Measurements from ENCODE around the gene IDH3A. TPM values are rescaled to one million over a fixed set of nuclear protein-coding genes. Genes with fewer than 3 reads are reported as not detected.

The IDH3A gene
- total RNA-seq, 2 experiments from 2014 or later, result 106 to 110 TPM

DNA sequence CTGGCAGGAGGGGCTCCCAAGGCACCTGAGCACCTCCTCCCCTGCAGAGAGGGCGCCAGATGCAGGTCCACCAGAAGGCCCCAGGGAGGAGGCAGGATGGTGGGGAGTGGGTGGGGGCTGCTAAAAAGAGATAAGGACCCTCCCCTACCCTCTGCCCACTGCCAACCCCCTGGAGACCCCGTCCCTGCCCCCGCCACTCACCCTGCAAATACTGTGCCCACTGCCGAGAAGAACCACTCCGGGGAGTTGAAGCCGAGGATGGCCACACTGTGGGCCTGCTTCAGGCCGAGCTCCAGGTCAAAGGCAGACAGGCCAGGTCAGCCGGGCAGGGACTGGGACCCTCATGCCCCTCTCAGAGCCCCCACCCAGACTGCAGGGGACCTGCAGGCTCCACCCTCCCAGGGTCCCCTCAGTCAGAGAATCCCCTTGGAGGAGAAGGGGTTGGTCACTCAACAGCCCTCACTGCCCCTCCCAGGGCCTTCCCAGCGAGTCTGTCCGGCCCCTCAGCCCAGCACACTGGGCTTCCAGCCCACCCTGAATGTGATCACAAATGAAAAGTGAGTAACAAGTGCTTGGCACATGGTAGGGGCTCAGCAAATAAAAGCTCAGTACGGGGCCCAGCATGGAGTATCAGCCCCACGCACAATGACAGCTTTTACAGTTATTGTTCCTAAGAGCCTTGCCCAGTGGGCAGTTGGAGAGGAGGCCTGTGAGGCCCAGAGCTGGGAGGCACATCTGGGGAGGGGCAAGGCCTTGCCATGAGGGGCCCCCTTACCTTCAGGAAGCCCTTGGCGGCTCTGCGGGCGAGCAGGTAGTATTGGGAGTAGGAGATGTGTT lies 44.8 kb downstream of the IDH3A start:
- TF ChIP-seq, protein P1, sequence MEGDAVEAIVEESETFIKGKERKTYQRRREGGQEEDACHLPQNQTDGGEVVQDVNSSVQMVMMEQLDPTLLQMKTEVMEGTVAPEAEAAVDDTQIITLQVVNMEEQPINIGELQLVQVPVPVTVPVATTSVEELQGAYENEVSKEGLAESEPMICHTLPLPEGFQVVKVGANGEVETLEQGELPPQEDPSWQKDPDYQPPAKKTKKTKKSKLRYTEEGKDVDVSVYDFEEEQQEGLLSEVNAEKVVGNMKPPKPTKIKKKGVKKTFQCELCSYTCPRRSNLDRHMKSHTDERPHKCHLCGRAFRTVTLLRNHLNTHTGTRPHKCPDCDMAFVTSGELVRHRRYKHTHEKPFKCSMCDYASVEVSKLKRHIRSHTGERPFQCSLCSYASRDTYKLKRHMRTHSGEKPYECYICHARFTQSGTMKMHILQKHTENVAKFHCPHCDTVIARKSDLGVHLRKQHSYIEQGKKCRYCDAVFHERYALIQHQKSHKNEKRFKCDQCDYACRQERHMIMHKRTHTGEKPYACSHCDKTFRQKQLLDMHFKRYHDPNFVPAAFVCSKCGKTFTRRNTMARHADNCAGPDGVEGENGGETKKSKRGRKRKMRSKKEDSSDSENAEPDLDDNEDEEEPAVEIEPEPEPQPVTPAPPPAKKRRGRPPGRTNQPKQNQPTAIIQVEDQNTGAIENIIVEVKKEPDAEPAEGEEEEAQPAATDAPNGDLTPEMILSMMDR (IDR thresholded peaks at IDR 0.05), result no peak
- peaks cover 2% of the 10 kb centered on the region for H3K9me3 Mint-ChIP-seq
- H3K4me1 Mint-ChIP-seq (ENCODE audit: low read depth), result no peaks in the 10 kb centered on the region
- ATAC-seq (no peak), DNase-seq (no peak)
- no peak overlapping the region for H3K27ac Mint-ChIP-seq
- no peak overlapping the region for H3K4me3 Mint-ChIP-seq
- H3K27me3 Mint-ChIP-seq, result no peaks in the 10 kb centered on the region
- no peaks in the 10 kb centered on the region for H3K36me3 Mint-ChIP-seq (ENCODE audit: low read depth)
- ChIA-PET CTCF (interaction anchor here (0.6 to 6.6 kb wide), 9 partner anchors 9 to 228 kb away, joined by 3 to 102 read pairs (median 28); partner anchors contain the start of gene CIB2), POLR2A (interaction anchor here (1.4 kb wide), 1 partner anchor 64 kb away, joined by 3 read pairs; no protein-coding TSS in a partner anchor)
- intact Hi-C loops (cut with micrococcal nuclease), result loop anchor here (5.0 kb wide), 1 partner anchor 227 kb away; no protein-coding TSS in a partner anchor

DNA sequence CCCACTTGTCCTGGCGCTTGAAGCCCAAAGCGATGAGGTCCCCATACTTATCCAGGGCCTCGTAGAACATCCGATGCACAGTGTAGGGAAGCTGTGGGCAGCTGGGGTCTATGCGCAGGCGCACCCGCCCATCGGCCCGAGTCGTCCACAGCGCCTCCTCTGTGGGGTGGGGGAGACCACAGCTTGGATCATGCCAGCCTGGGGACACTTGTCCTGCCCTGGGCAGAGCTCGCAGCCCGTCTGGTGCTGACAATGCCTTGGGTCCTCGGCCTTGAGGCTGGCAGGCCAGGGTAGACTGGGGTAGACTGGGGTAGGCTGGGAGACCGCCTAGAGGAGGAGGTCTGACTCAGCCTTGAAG lies 45.4 kb downstream of the IDH3A start:
- Mint-ChIP-seq H3K4me1 (ENCODE audit: low read depth) (no peaks in the 10 kb centered on the region), H3K9me3 (peaks cover 2% of the 10 kb centered on the region), H3K4me3 (no peak overlapping the region), H3K27me3 (no peaks in the 10 kb centered on the region), H3K27ac (no peak overlapping the region), H3K36me3 (ENCODE audit: low read depth) (no peaks in the 10 kb centered on the region)
- ChIA-PET CTCF (interaction anchor here (1.0 to 6.6 kb wide), 20 partner anchors 10 to 235 kb away, joined by 3 to 102 read pairs (median 14); partner anchors contain the start of genes CIB2 and IDH3A), POLR2A (interaction anchor here (1.1 to 1.4 kb wide), 2 partner anchors 64 to 91 kb away, joined by 3 read pairs; no protein-coding TSS in a partner anchor)
- no peak for ATAC-seq
- intact Hi-C loops (cut with micrococcal nuclease), result loop anchor here (5.0 kb wide), 1 partner anchor 227 kb away; no protein-coding TSS in a partner anchor
- DNase-seq, result no peak
- TF ChIP-seq, protein P1 (IDR thresholded peaks at IDR 0.05), result no peak

DNA sequence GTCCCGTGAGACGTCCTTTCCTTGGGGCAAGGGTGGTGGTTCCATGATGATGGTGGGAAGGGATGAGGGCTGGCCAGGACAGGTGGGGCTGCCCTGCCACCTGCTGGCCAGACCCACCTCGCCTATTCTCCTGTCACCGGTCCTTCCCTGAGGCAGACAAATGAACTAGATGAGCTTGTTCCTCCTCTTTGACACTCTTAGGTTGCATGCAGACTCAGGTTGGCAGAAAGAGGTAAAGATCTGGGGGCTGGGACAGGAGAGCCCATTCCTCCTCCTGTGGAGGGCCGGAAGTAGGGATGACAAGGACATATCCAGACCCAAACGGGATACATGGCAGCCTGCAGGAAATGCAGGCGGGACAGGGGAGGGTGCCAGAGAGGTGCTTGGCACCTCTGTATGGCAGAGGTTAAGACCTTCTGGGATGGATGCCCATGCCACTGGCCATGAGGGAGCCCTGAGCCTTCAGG lies 46.6 kb downstream of the IDH3A start:
- peak; percentile 94 for ATAC-seq
- no peaks in the 10 kb centered on the region for H3K36me3 Mint-ChIP-seq (ENCODE audit: low read depth)
- intact Hi-C loops (cut with micrococcal nuclease), result loop anchor here (1.0 kb wide), 1 partner anchor 82 kb away; no protein-coding TSS in a partner anchor
- POLR2A ChIA-PET, result interaction anchor here (0.7 to 1.4 kb wide), 4 partner anchors 32 to 93 kb away, joined by 3 to 4 read pairs (median 3); no protein-coding TSS in a partner anchor
- H3K27ac Mint-ChIP-seq, result no peak overlapping the region
- TF ChIP-seq, protein P1 (IDR thresholded peaks at IDR 0.05), result peak; percentile 89
- H3K4me3 Mint-ChIP-seq, result no peak overlapping the region
- peak; percentile 52 for DNase-seq
- CTCF ChIA-PET, result interaction anchor here (0.6 to 6.6 kb wide), 45 partner anchors 9 to 237 kb away, joined by 3 to 102 read pairs (median 6); partner anchors contain the start of genes CIB2 and IDH3A
- H3K9me3 Mint-ChIP-seq, result no peaks in the 10 kb centered on the region
- H3K4me1 Mint-ChIP-seq (ENCODE audit: low read depth), result no peaks in the 10 kb centered on the region
- H3K27me3 Mint-ChIP-seq, result no peaks in the 10 kb centered on the region

DNA sequence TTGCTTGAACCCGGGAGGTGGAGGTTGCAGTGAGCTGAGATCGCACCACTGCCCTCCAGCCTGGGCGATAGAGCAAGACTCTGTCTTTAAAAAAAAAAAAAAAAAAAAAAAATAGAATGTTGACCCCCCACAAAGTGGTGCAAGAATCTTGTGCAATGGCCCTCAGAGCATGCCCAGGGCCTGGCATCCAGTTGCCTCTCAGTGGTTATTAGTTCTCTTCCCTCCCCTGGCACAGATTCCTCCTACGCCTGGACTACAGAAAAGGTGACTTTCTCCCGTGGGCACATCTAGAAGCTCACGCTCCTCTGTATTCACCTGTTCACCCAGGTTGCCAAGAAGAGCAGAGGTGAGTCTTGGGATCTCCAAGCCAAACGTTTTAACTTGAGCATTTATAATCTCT lies 48.5 kb downstream of the IDH3A start:
- Mint-ChIP-seq H3K4me1 (ENCODE audit: low read depth) (no peaks in the 10 kb centered on the region), H3K27ac (no peak overlapping the region), H3K4me3 (no peak overlapping the region), H3K9me3 (no peaks in the 10 kb centered on the region), H3K36me3 (ENCODE audit: low read depth) (no peaks in the 10 kb centered on the region), H3K27me3 (no peaks in the 10 kb centered on the region)
- TF ChIP-seq, protein P1 (IDR thresholded peaks at IDR 0.05), result no peak
- POLR2A ChIA-PET, result no interaction called here
- ATAC-seq (no peak), DNase-seq (no peak)
- intact Hi-C loops (cut with micrococcal nuclease), result no loop called here
- CTCF ChIA-PET, result interaction anchor here (1.4 to 6.6 kb wide), 2 partner anchors 67 to 86 kb away, joined by 3 to 102 read pairs; no protein-coding TSS in a partner anchor

Data from activated CD8-positive, alpha-beta T cell treated with anti-CD3 and anti-CD28 coated beads for 36 hours (primary cell).